Upper lobe of right lung (tissue), 1 donor: ENCODE data around the gene ZNF235. TPM values are rescaled to one million over a fixed set of nuclear protein-coding genes. Genes with fewer than 3 reads are reported as not detected.

Experiments
- ATAC-seq: fragments of 200-7000 bp; cut with Tn5 transposase; one replicate; pipeline ENCODE4 v1.9.1; 2020; ENCODE audit warnings: mild to moderate bottlenecking, moderate library complexity
- DNase-seq: peaks from one replicate; pipeline ENCODE4 v3.0.0-alpha.2; 2020
- H3K27ac ChIP-seq: fragments of 200-600 bp; one replicate; pipeline ENCODE4 v1.8.0; 2022
- H3K27me3 ChIP-seq: fragments of 200-600 bp; one replicate; pipeline ENCODE4 v1.8.0; 2022; ENCODE audit warnings: mild to moderate bottlenecking
- H3K36me3 ChIP-seq: fragments of 200-600 bp; one replicate; pipeline ENCODE4 v1.8.0; 2022
- H3K4me1 ChIP-seq: fragments of 200-600 bp; one replicate; pipeline ENCODE4 v1.8.0; 2022
- H3K4me3 ChIP-seq: fragments of 200-600 bp; one replicate; pipeline ENCODE4 v1.8.0; 2022; ENCODE audit warnings: mild to moderate bottlenecking
- H3K9me3 ChIP-seq: fragments of 200-600 bp; one replicate; pipeline ENCODE4 v1.8.0; 2022
- intact Hi-C: fragments of 100-400 bp; cut with DNase I; formaldehyde crosslinking; loops from one replicate; pipeline ENCODE4 v1.11.0; 2022
- total RNA-seq: library from RNA; stranded (reverse); fragmentation: NEBNext Ultra II Directional; extraction: Animal tissue kit (Norgen Biotek cat#: 25700); gene quantifications from one replicate; pipeline ENCODE4 v1.2.1, GENCODE V29; 2021
- TF ChIP-seq, protein P1 (sequence below): fragments of 200-600 bp; IDR thresholded peaks from one replicate; pipeline ENCODE4 v1.8.0; 2022; ENCODE audit warnings: antibody characterized with exemption
- donor health status: DM: no; HTN: yes; CAD: no; lungs with severe emphysema.

Gene ZNF235
- total RNA-seq, 1 donor from 2014 or later: 6.5 TPM

DNA sequence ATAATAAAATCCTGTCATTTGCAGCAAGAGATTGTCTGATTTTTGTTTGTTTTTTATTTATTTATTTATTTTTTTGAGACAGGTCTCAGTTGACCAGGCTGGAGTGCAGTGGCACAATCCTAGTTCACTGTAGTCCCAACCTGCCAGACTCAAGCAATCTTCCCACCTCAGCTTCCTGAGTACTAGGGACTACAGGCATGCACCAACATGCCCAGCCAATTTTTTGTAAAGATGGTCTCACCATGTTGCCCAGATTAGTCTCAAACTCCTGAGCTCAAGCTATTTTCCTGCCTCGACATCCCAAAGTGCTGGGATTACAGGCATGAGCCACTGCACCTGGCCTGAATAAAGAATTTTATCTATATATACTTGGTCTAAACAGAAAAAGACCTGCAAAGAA is 27.5 kb downstream of the ZNF235 start:
- Histone ChIP-seq H3K4me3 (no peak overlapping the region), H3K27me3 (no peaks in the 10 kb centered on the region), H3K9me3 (peaks cover 52% of the 10 kb centered on the region), H3K36me3 (no peaks in the 10 kb centered on the region), H3K27ac (no peak overlapping the region), H3K4me1 (no peaks in the 10 kb centered on the region)
- TF ChIP-seq, protein P1, sequence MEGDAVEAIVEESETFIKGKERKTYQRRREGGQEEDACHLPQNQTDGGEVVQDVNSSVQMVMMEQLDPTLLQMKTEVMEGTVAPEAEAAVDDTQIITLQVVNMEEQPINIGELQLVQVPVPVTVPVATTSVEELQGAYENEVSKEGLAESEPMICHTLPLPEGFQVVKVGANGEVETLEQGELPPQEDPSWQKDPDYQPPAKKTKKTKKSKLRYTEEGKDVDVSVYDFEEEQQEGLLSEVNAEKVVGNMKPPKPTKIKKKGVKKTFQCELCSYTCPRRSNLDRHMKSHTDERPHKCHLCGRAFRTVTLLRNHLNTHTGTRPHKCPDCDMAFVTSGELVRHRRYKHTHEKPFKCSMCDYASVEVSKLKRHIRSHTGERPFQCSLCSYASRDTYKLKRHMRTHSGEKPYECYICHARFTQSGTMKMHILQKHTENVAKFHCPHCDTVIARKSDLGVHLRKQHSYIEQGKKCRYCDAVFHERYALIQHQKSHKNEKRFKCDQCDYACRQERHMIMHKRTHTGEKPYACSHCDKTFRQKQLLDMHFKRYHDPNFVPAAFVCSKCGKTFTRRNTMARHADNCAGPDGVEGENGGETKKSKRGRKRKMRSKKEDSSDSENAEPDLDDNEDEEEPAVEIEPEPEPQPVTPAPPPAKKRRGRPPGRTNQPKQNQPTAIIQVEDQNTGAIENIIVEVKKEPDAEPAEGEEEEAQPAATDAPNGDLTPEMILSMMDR: no peak
- intact Hi-C loops: no loop called here
- DNase-seq: no peak
- no peak for ATAC-seq

DNA sequence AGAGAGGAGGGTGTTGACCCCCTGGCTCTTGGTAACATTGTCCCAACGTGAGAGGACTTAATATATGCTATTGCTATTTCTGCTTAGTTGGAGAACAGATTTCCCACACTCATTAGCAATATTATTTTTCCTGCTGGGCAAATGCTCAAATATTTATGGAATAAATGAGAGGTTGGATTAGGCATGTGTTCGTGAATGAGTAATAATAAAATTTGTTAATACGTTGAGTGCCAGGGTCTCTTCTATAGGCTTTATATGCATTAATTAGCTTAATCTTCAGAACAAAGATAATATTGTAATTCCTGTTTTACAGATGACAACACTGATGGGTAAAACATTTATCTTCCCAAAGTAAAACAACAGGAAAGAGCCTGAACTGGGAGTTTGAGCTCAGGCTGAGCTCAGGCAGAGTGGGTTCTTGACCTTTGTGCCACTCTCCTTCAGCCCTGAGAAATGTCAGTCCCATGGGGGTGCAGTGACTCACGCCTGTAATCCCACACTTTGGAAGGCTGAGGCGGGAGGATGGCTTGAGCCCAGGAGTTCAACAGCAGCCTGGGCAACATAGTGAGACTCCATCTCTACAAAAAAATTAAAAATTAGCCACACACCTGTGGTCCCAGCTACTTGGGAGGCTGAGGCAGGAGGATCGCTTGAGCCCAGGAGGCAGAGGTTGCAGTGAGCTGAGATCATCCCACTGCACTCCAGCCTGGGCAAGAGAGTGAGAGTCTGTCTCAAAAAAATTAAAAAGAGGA is 44.0 kb downstream of the ZNF235 start:
- ATAC-seq (no peak), DNase-seq (no peak)
- TF ChIP-seq, protein P1: no peak
- intact Hi-C loops: no loop called here
- Histone ChIP-seq H3K27me3 (no peaks in the 10 kb centered on the region), H3K9me3 (peaks cover 51% of the 10 kb centered on the region), H3K4me3 (no peak overlapping the region), H3K36me3 (no peaks in the 10 kb centered on the region), H3K27ac (no peak overlapping the region), H3K4me1 (no peaks in the 10 kb centered on the region)

DNA sequence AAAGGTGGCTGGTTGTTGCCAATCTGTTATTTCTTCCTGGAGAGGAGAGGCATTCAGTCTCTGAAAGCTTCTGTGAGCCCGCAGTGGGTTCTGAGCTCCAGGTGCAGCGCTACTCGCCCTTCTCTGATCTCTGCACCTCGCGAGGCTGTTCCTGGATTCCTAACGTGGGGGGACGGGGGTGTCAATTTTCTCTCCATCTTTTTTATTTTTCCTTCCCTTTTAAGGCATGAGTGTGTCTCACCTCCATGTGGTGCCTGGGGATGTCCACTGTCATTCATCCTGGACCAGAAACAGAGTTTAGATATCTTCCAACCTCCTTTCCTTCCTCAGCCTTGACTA is 44.5 kb downstream of the ZNF235 start:
- intact Hi-C loops: no loop called here
- Histone ChIP-seq H3K4me3 (no peak overlapping the region), H3K36me3 (no peaks in the 10 kb centered on the region), H3K4me1 (no peaks in the 10 kb centered on the region), H3K9me3 (peaks cover 53% of the 10 kb centered on the region), H3K27ac (no peak overlapping the region), H3K27me3 (no peaks in the 10 kb centered on the region)
- TF ChIP-seq, protein P1: no peak
- no peak for DNase-seq
- no peak for ATAC-seq

- peaks cover 63% of the 10 kb centered on the region for H3K9me3 ChIP-seq
- DNase-seq (no peak), ATAC-seq (no peak)
- TF ChIP-seq, protein P1: no peak
- no peaks in the 10 kb centered on the region for H3K36me3 ChIP-seq
- H3K4me3 ChIP-seq: no peak overlapping the region
- H3K27me3 ChIP-seq: no peaks in the 10 kb centered on the region
- intact Hi-C loops: no loop called here
- H3K4me1 ChIP-seq: no peaks in the 10 kb centered on the region
- no peak overlapping the region for H3K27ac ChIP-seq
Observed at GRCh38 chr19:44258835-44259413, 45.9 kb downstream of the ZNF235 start.

DNA sequence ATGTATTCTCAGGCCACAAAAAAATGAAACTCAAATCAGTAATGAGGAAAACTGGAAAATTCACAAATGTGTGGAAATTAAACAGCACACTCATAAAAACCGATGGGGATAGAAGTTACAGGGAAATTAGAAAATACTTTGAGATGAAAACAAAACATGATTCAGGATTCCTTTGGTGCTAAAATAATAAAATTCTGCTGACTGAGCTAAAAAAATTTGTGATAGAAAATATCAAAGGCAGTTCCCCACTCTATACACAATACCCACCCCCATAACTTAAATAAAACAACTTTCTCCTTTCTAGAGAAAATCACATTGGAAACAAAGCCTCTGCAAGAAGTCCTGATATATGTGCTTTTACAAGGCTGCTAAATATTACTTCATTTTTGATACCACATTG is 46.7 kb downstream of the ZNF235 start:
- H3K9me3 ChIP-seq: peaks cover 70% of the 10 kb centered on the region
- H3K36me3 ChIP-seq: no peaks in the 10 kb centered on the region
- H3K4me3 ChIP-seq: no peak overlapping the region
- no peaks in the 10 kb centered on the region for H3K4me1 ChIP-seq
- DNase-seq (no peak), ATAC-seq (no peak)
- no peak overlapping the region for H3K27ac ChIP-seq
- TF ChIP-seq, protein P1: no peak
- intact Hi-C loops: no loop called here
- no peaks in the 10 kb centered on the region for H3K27me3 ChIP-seq
